B cell (primary cell): ENCODE data around the gene KHNYN. TPM values are rescaled to one million over a fixed set of nuclear protein-coding genes. Genes with fewer than 3 reads are reported as not detected.
A peak's percentile ranks its signal among the peaks of the same experiment; 100 is the strongest.

Source experiments
- ATAC-seq: fragments of 200-7000 bp; cut with Tn5 transposase; one replicate; pipeline ENCODE4 v1.10.0; 2021; ENCODE audit warnings: low read depth, mild to moderate bottlenecking, moderate number of reproducible peaks, moderate library complexity
- CTCF ChIA-PET: fragments of 350-600 bp; sonication (Branson Sonifier 250); formaldehyde crosslinking; loops from one replicate; lab custom pipeline; 2021; ENCODE audit warnings: antibody characterized with exemption, inconsistent platforms; lab: Charles Lee
- POLR2A ChIA-PET: fragments of 350-600 bp; sonication (Branson Sonifier 250); formaldehyde crosslinking; loops from one replicate; lab custom pipeline; 2021; ENCODE audit warnings: antibody characterized with exemption; lab: Charles Lee
- DNase-seq: peaks from one replicate; pipeline ENCODE4 v3.0.0; 2013
- H2AFZ ChIP-seq: 2 replicates; pipeline ENCODE4 v1.6.1; 2012; ENCODE audit warnings: mild to moderate bottlenecking, low read depth, low read length; ENCODE audit not compliant: insufficient read depth, poor library complexity, severe bottlenecking
- H3K27ac ChIP-seq, 2 donors: 1 replicate in 1 of 2; 2 replicates in 1 of 2; pipeline ENCODE4 v1.5.1; 2012 to 2013; ENCODE audit warnings: low read length in 2 of 2, mild to moderate bottlenecking in 2 of 2, moderate library complexity in 1 of 2
- H3K27me3 ChIP-seq, 4 experiments: fragments of 200-600 bp in 1 of 4; sonication (generic) in 1 of 4; replicated peaks in 1 of 4; 1 replicate in 2 of 4; 2 replicates in 2 of 4; pipeline versions ENCODE4 v1.6.1 to v1.7.0; 2013 to 2016; ENCODE audit warnings: low read length in 3 of 4, mild to moderate bottlenecking in 2 of 4, mixed read lengths in 1 of 4, moderate library complexity in 1 of 4; ENCODE audit not compliant: insufficient read depth in 4 of 4, control insufficient read depth in 3 of 4; ENCODE audit errors: control extremely low read depth in 1 of 4
- H3K36me3 ChIP-seq, 2 experiments: replicated peaks in 1 of 2; 1 replicate in 1 of 2; 2 replicates in 1 of 2; pipeline versions ENCODE4 v1.6.1 to v1.7.1; 2013; ENCODE audit warnings: low read length in 1 of 2; ENCODE audit not compliant: insufficient read depth in 2 of 2, control insufficient read depth in 1 of 2; ENCODE audit errors: control extremely low read depth in 1 of 2, extremely low read depth in 1 of 2
- H3K4me1 ChIP-seq, 2 donors: fragments of 200-600 bp in 1 of 2; sonication (generic) in 1 of 2; 1 replicate in 1 of 2; 2 replicates in 1 of 2; pipeline versions ENCODE4 v1.5.1 to v1.6.1; 2013 to 2017; ENCODE audit warnings: low read length in 2 of 2; ENCODE audit not compliant: control insufficient read depth in 2 of 2, insufficient read depth in 2 of 2
- H3K4me2 ChIP-seq: replicated peaks from 2 replicates; pipeline ENCODE3; 2012; ENCODE audit warnings: mild to moderate bottlenecking, low read depth, low read length; ENCODE audit not compliant: poor library complexity, severe bottlenecking
- H3K4me3 ChIP-seq, 5 experiments: fragments of 200-600 bp in 1 of 5; sonication (generic) in 1 of 5; 1 replicate in 3 of 5; 2 replicates in 2 of 5; pipeline versions ENCODE4 v1.5.1 to v1.7.0; 2011 to 2016; ENCODE audit warnings: low read length in 4 of 5, mild to moderate bottlenecking in 4 of 5, low read depth in 2 of 5, control low read depth in 1 of 5, moderate library complexity in 1 of 5; ENCODE audit not compliant: insufficient read depth in 1 of 5; ENCODE audit errors: control extremely low read depth in 1 of 5, extremely low read depth in 1 of 5
- H3K79me2 ChIP-seq: fragments of 200-600 bp; sonication (generic); one replicate; pipeline ENCODE4 v1.6.0; 2016; ENCODE audit warnings: low read length; ENCODE audit not compliant: control insufficient read depth, insufficient read depth
- H3K9ac ChIP-seq: fragments of 200-600 bp; sonication (generic); 2 replicates; pipeline ENCODE4 v1.6.1; 2017; ENCODE audit warnings: mild to moderate bottlenecking, low read length, moderate library complexity
- H3K9me3 ChIP-seq, 3 donors: one replicate each; pipeline versions ENCODE4 v1.6.1 to v1.7.1; 2013; ENCODE audit warnings: low read length in 2 of 3; ENCODE audit not compliant: control insufficient read depth in 2 of 3, insufficient read depth in 1 of 3; ENCODE audit errors: control extremely low read depth in 1 of 3
- H4K20me1 ChIP-seq: 2 replicates; pipeline ENCODE4 v1.6.0; 2012; ENCODE audit warnings: mild to moderate bottlenecking, low read length; ENCODE audit not compliant: insufficient read depth, control insufficient read depth, poor library complexity, severe bottlenecking
- H3K27ac Mint-ChIP-seq: one replicate; pipeline ENCODE4 v1.8.0; 2021; ENCODE audit warnings: mixed read lengths
- H3K27me3 Mint-ChIP-seq: one replicate; pipeline ENCODE4 v1.8.0; 2021; ENCODE audit warnings: mixed read lengths
- H3K4me1 Mint-ChIP-seq: one replicate; pipeline ENCODE4 v1.8.0; 2021; ENCODE audit warnings: mixed read lengths
- H3K4me3 Mint-ChIP-seq: one replicate; pipeline ENCODE4 v1.8.0; 2021; ENCODE audit warnings: mixed read lengths
- H3K9me3 Mint-ChIP-seq: one replicate; pipeline ENCODE4 v1.8.0; 2022; ENCODE audit warnings: mixed read lengths; ENCODE audit not compliant: insufficient read depth
- CTCF ChIP-seq: fragments of 200-600 bp; IDR thresholded peaks from one replicate; pipeline ENCODE4 v1.8.0; 2022; ENCODE audit warnings: antibody characterized with exemption, mild to moderate bottlenecking
- EZH2 ChIP-seq: IDR thresholded peaks from 2 replicates; pipeline ENCODE4 v1.6.1; 2012; ENCODE audit warnings: borderline replicate concordance, low read depth, mild to moderate bottlenecking, moderate library complexity, low read length; ENCODE audit not compliant: insufficient read depth, poor library complexity, severe bottlenecking
- WGBS: methylation state at CpG from one replicate; pipeline ENCODE4 v1.1.5; 2013; ENCODE audit warnings: missing lambda C conversion rate; ENCODE audit not compliant: insufficient coverage; 5-methylcytosine and 5-hydroxymethylcytosine counted together
- intact Hi-C: fragments of 100-400 bp; cut with micrococcal nuclease; formaldehyde crosslinking; loops from one replicate; pipeline ENCODE4 v1.10.0; 2022
- polyA plus RNA-seq: library from polyadenylated mRNA; depleted of rRNA; stranded (reverse); fragments of >200 nt; gene quantifications from 2 replicates; pipeline ENCODE4 v1.2.3, GENCODE V29; 2012
- total RNA-seq, 2 donors: library from RNA; stranded (reverse); fragments of 120-200 nt in 1 of 2; gene quantifications; 1 replicate in 1 of 2; 2 replicates in 1 of 2; pipeline versions ENCODE4 v1.2.3 to v1.2.4, GENCODE V29; 2013 to 2022

The KHNYN gene
- total and polyA plus RNA-seq, 2 donors (not counting 1 experiment from before 2014, with no cell fraction given) = 74.4 to 184 TPM

- H3K4me1 ChIP-seq = peaks cover 34 to 36% of the 10 kb centered on the region in 2 donors
- ATAC-seq (no peak), DNase-seq (no peak)
- H3K27me3 ChIP-seq = no peaks in the 10 kb centered on the region
- peaks cover 42% of the 10 kb centered on the region for H3K79me2 ChIP-seq
- POLR2A ChIA-PET = interaction anchor here (1.0 kb wide), 1 partner anchor 68 kb away, joined by 12 read pairs; no protein-coding TSS in a partner anchor
- no peak overlapping the region for H2AFZ ChIP-seq
- 94% methylated on average over 2 of the region's 3 CpGs for WGBS
- no peak for TF ChIP-seq CTCF
- no peak for TF ChIP-seq EZH2
- peaks cover 73% of the 10 kb centered on the region for H4K20me1 ChIP-seq
- CTCF ChIA-PET = interaction anchor here (1.7 to 17.4 kb wide), 4 partner anchors 11 to 219 kb away, joined by 4 to 650 read pairs (median 36); partner anchors contain the start of genes ADCY4, MDP1 and RIPK3
- H3K9me3 Mint-ChIP-seq = no peaks in the 10 kb centered on the region
- no peak overlapping the region for H3K9ac ChIP-seq
- intact Hi-C loops = loop anchor here (5.0 to 10.0 kb wide), 2 partner anchors 422 to 1340 kb away; partner anchors contain the start of genes ACIN1 and C14orf119
- H3K27me3 Mint-ChIP-seq = no peaks in the 10 kb centered on the region
- no peaks in the 10 kb centered on the region for H3K9me3 ChIP-seq
- no peak overlapping the region for H3K4me3 Mint-ChIP-seq
- H3K4me1 Mint-ChIP-seq = peaks cover 62% of the 10 kb centered on the region
- H3K4me3 ChIP-seq = no peak overlapping the region
- no peak overlapping the region for H3K27ac ChIP-seq
- no peak overlapping the region for H3K4me2 ChIP-seq
- H3K27ac Mint-ChIP-seq = peak overlapping the region; percentile 47
- peaks cover 0 to 82% of the 10 kb centered on the region in 2 experiments for H3K36me3 ChIP-seq
Measured at GRCh38 chr14:24434676-24435075, 4.9 kb downstream of the KHNYN start.

DNA sequence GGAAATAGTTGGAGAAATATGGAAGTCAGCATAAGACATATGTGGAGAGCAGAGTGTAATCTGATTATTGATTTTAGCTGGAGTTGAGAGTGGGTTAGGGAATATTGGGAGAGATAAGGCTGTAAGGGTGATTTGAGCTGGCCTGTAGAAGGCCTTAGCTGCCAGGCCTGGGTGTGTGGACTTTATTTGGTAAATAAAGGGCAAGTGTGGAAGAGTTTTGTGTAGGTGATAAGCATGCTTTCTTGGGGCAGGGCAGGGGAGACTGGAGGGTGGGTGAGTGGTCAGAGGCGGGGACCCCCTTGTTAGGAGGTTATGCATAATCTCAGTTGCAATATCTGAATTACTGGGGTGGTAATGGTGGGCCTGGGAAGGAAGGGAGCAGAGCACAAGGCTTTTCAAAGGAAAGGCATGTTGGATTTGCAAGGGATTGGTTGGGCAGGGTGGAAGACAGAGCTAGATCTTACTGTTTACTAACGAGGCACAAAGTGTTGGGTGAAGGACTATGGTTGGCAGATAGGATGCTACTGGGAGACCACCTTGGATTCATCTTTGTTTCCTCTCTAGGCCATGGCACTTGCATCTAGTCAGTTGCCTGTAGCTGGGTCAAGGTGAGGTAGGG is 5.5 kb downstream of the KHNYN start:
- Histone ChIP-seq H3K27ac (peak overlapping the region in 1 of 2 donors; percentile 14), H3K9ac (no peak overlapping the region), H4K20me1 (peaks cover 79% of the 10 kb centered on the region), H3K36me3 (peaks cover 0 to 88% of the 10 kb centered on the region in 2 experiments), H3K4me3 (no peak overlapping the region), H3K4me1 (peaks cover 34 to 36% of the 10 kb centered on the region in 2 donors), H3K9me3 (no peaks in the 10 kb centered on the region), H3K27me3 (no peaks in the 10 kb centered on the region), H3K4me2 (no peak overlapping the region), H2AFZ (no peak overlapping the region), H3K79me2 (peaks cover 38% of the 10 kb centered on the region)
- Mint-ChIP-seq H3K27ac (peak overlapping the region; percentile 47), H3K4me3 (peak overlapping the region; percentile 6), H3K27me3 (no peaks in the 10 kb centered on the region), H3K4me1 (peaks cover 63% of the 10 kb centered on the region), H3K9me3 (no peaks in the 10 kb centered on the region)
- ChIA-PET CTCF (interaction anchor here (0.6 to 17.4 kb wide), 13 partner anchors 11 to 244 kb away, joined by 3 to 650 read pairs (median 6); partner anchors contain the start of genes ADCY4, LTB4R, MDP1 and RIPK3), POLR2A (interaction anchor here (1.0 to 2.8 kb wide), 2 partner anchors 69 to 102 kb away, joined by 12 to 20 read pairs; no protein-coding TSS in a partner anchor)
- ATAC-seq = no peak
- intact Hi-C loops = loop anchor here (10.0 kb wide), 1 partner anchor 1340 kb away; the partner anchor contains the start of genes ACIN1 and C14orf119
- TF ChIP-seq CTCF = no peak
- WGBS = 100% methylated on average over 2 of the region's 2 CpGs
- DNase-seq = no peak
